H9 (cell line): ENCODE results near the gene APRT. TPM values are rescaled to one million over a fixed set of nuclear protein-coding genes. Genes with fewer than 3 reads are reported as not detected.

Source experiments
- DNase-seq: peaks from one replicate; pipeline ENCODE4 v3.0.0-alpha.2; 2017
- H2AFZ ChIP-seq: one replicate; pipeline ENCODE4 v1.6.1; 2013; ENCODE audit warnings: mild to moderate bottlenecking, low read length, control low read depth, moderate library complexity
- H2AK5ac ChIP-seq: 2 replicates; pipeline ENCODE4 v1.6.1; 2013; ENCODE audit warnings: low read length, control low read depth, mixed read lengths; ENCODE audit not compliant: insufficient read length
- H2BK120ac ChIP-seq: one replicate; pipeline ENCODE4 v1.6.1; 2013; ENCODE audit warnings: low read depth, mild to moderate bottlenecking, low read length, control low read depth, inconsistent platforms; ENCODE audit not compliant: poor library complexity, severe bottlenecking
- H2BK12ac ChIP-seq: 2 replicates; pipeline ENCODE4 v1.6.1; 2013; ENCODE audit warnings: low read length, control low read depth, mixed read lengths, low read depth; ENCODE audit not compliant: insufficient read length
- H2BK15ac ChIP-seq: 2 replicates; pipeline ENCODE4 v1.6.1; 2013; ENCODE audit warnings: low read depth, low read length, control low read depth
- H2BK20ac ChIP-seq: one replicate; pipeline ENCODE4 v1.6.1; 2013; ENCODE audit warnings: low read depth, mild to moderate bottlenecking, low read length, control low read depth, inconsistent platforms; ENCODE audit not compliant: poor library complexity, severe bottlenecking
- H2BK5ac ChIP-seq: 2 replicates; pipeline ENCODE4 v1.6.1; 2013; ENCODE audit warnings: low read length, control low read depth, mixed read lengths; ENCODE audit not compliant: insufficient read length
- H3K14ac ChIP-seq: 2 replicates; pipeline ENCODE4 v1.6.1; 2013; ENCODE audit warnings: low read length, control low read depth; ENCODE audit not compliant: insufficient read depth
- H3K18ac ChIP-seq: 2 replicates; pipeline ENCODE4 v1.6.1; 2013; ENCODE audit warnings: low read depth, mild to moderate bottlenecking, mixed read lengths, low read length, control low read depth; ENCODE audit not compliant: insufficient read length
- H3K23ac ChIP-seq: 2 replicates; pipeline ENCODE4 v1.6.1; 2013; ENCODE audit warnings: low read length, control low read depth, mixed read lengths, low read depth; ENCODE audit not compliant: insufficient read length
- H3K23me2 ChIP-seq: 2 replicates; pipeline ENCODE4 v1.6.1; 2013; ENCODE audit warnings: low read depth, mild to moderate bottlenecking, mixed read lengths, low read length, control low read depth; ENCODE audit not compliant: insufficient read length, poor library complexity, severe bottlenecking
- H3K27ac ChIP-seq: 2 replicates; pipeline ENCODE4 v1.5.1; 2013; ENCODE audit warnings: low read length, control low read depth, mixed read lengths, low read depth; ENCODE audit not compliant: insufficient read length
- H3K27me3 ChIP-seq: 2 replicates; pipeline ENCODE4 v1.6.1; 2013; ENCODE audit warnings: low read length, control low read depth, inconsistent platforms; ENCODE audit not compliant: insufficient read depth
- H3K4ac ChIP-seq: 2 replicates; pipeline ENCODE4 v1.6.1; 2013; ENCODE audit warnings: low read depth, mild to moderate bottlenecking, control low read depth, inconsistent platforms, low read length, moderate library complexity
- H3K4me1 ChIP-seq: 2 replicates; pipeline ENCODE4 v1.6.1; 2013; ENCODE audit warnings: low read length, control low read depth, inconsistent platforms; ENCODE audit not compliant: insufficient read depth
- H3K4me2 ChIP-seq: 2 replicates; pipeline ENCODE4 v1.6.1; 2013; ENCODE audit warnings: low read length, control low read depth, mixed read lengths; ENCODE audit not compliant: insufficient read length, insufficient read depth
- H3K56ac ChIP-seq: 2 replicates; pipeline ENCODE4 v1.6.1; 2013; ENCODE audit warnings: low read depth, mild to moderate bottlenecking, mixed read lengths, low read length, control low read depth; ENCODE audit not compliant: insufficient read length
- H3K79me1 ChIP-seq: 2 replicates; pipeline ENCODE4 v1.6.1; 2013; ENCODE audit warnings: low read depth, mild to moderate bottlenecking, moderate library complexity, low read length, control low read depth, inconsistent platforms; ENCODE audit not compliant: insufficient read depth, poor library complexity, severe bottlenecking
- H3K79me2 ChIP-seq: 2 replicates; pipeline ENCODE4 v1.6.1; 2013; ENCODE audit warnings: low read length, control low read depth, inconsistent platforms; ENCODE audit not compliant: insufficient read depth
- H3K9ac ChIP-seq: 2 replicates; pipeline ENCODE4 v1.6.1; 2013; ENCODE audit warnings: low read length, control low read depth, mixed read lengths; ENCODE audit not compliant: insufficient read length; ENCODE audit errors: extremely low read depth
- H3K9me3 ChIP-seq: one replicate; pipeline ENCODE4 v1.6.1; 2013; ENCODE audit warnings: low read depth, low read length, inconsistent platforms; ENCODE audit not compliant: control insufficient read depth
- H3T11ph ChIP-seq: one replicate; pipeline ENCODE4 v1.6.1; 2013; ENCODE audit warnings: mild to moderate bottlenecking, low read length, control low read depth, inconsistent platforms
- H4K20me1 ChIP-seq: one replicate; pipeline ENCODE4 v1.6.1; 2013; ENCODE audit not compliant: control insufficient read depth, insufficient read length, insufficient read depth
- H4K5ac ChIP-seq: 2 replicates; pipeline ENCODE4 v1.6.1; 2013; ENCODE audit warnings: low read depth, mild to moderate bottlenecking, mixed read lengths, low read length, control low read depth; ENCODE audit not compliant: insufficient read length
- H4K8ac ChIP-seq: replicated peaks from 2 replicates; pipeline ENCODE4 v1.6.1; 2013; ENCODE audit warnings: low read length, control low read depth, mixed read lengths, low read depth; ENCODE audit not compliant: insufficient read length
- H4K91ac ChIP-seq: 2 replicates; pipeline ENCODE4 v1.6.1; 2013; ENCODE audit warnings: low read depth, mild to moderate bottlenecking, moderate library complexity, mixed read lengths, low read length, control low read depth; ENCODE audit not compliant: insufficient read length
- H3K27ac Mint-ChIP-seq, 3 experiments: 2 replicates in 2 of 3; 3 replicates in 1 of 3; pipeline ENCODE4 v1.8.0; 2020 to 2021; ENCODE audit warnings: mixed read lengths in 3 of 3, mild to moderate bottlenecking in 1 of 3, moderate library complexity in 1 of 3
- H3K27me3 Mint-ChIP-seq: 2 replicates; pipeline ENCODE4 v1.8.0; 2021; ENCODE audit warnings: low read depth, mild to moderate bottlenecking, moderate library complexity, mixed read lengths
- H3K36me3 Mint-ChIP-seq, 3 experiments: 2 replicates in 2 of 3; 3 replicates in 1 of 3; pipeline ENCODE4 v1.8.0; 2020 to 2021; ENCODE audit warnings: low read depth in 3 of 3, mixed read lengths in 3 of 3; ENCODE audit not compliant: insufficient read depth in 1 of 3
- H3K4me1 Mint-ChIP-seq, 2 experiments: 2 replicates each; pipeline ENCODE4 v1.8.0; 2020; ENCODE audit warnings: mixed read lengths in 2 of 2
- H3K4me3 Mint-ChIP-seq, 2 experiments: 2 replicates in 1 of 2; 3 replicates in 1 of 2; pipeline ENCODE4 v1.8.0; 2020 to 2021; ENCODE audit warnings: mild to moderate bottlenecking in 2 of 2, mixed read lengths in 2 of 2, moderate library complexity in 1 of 2
- H3K9me3 Mint-ChIP-seq, 2 experiments: 2 replicates in 1 of 2; 3 replicates in 1 of 2; pipeline ENCODE4 v1.8.0; 2020; ENCODE audit warnings: mild to moderate bottlenecking in 2 of 2, mixed read lengths in 2 of 2, moderate library complexity in 1 of 2
- WGBS: extraction: QIAGEN DNeasy Blood & Tissue Kit; methylation state at CpG from one replicate; pipeline ENCODE4 v1.1.7; 2013; ENCODE audit warnings: missing lambda C conversion rate, low lambda C conversion rate, mixed read lengths; ENCODE audit not compliant: insufficient read length; ENCODE audit errors: extremely low coverage; 5-methylcytosine and 5-hydroxymethylcytosine counted together
- total RNA-seq: library from RNA; stranded (reverse); gene quantifications from 2 replicates; pipeline ENCODE4 v1.2.1, GENCODE V29; 2021
- TF ChIP-seq, protein P1 (sequence below): fragments of 200-600 bp; sonication (generic); conservative IDR thresholded peaks from 3 replicates; pipeline ENCODE4 v1.8.0; 2021; ENCODE audit warnings: antibody characterized with exemption, mild to moderate bottlenecking

APRT gene
- total RNA-seq, 1 experiment from 2014 or later = 246 TPM

DNA sequence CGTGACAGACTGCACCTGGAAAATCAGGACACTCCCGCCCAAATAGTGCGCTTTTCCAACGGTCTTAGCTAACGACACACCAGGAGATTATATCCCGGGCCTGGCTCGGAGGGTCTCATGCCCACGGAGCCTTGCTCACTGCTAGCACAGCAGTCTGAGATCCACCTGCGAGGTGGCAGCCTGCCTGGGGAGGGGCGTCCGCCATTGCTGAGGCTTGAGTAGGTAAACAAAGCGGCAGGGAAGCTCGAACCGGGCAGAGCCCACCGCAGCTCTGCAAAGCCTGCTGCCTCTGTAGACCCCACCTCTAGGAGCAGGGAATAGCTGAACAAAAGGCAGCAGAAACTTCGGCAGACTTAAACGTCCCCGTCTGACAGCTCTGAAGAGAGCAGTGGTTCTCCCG lies 39.9 kb upstream of the APRT start:
- Histone ChIP-seq H3K4ac (no peak overlapping the region), H3K4me2 (no peak overlapping the region), H3K79me2 (no peaks in the 10 kb centered on the region), H2BK15ac (no peak overlapping the region), H2BK120ac (no peak overlapping the region), H4K5ac (no peak overlapping the region), H3K56ac (no peak overlapping the region), H3K18ac (no peak overlapping the region), H4K8ac (no peak overlapping the region), H3K14ac (no peak overlapping the region), H3K79me1 (no peaks in the 10 kb centered on the region), H3T11ph (no peak overlapping the region), H3K23ac (no peak overlapping the region), H4K91ac (no peak overlapping the region), H2BK20ac (no peak overlapping the region), H2AFZ (no peak overlapping the region), H3K4me1 (no peaks in the 10 kb centered on the region), H2BK12ac (no peak overlapping the region), H3K23me2 (peaks cover 4% of the 10 kb centered on the region), H2AK5ac (no peak overlapping the region), H2BK5ac (no peak overlapping the region), H3K27me3 (no peaks in the 10 kb centered on the region), H3K9ac (no peak overlapping the region), H3K27ac (no peak overlapping the region), H4K20me1 (no peaks in the 10 kb centered on the region), H3K9me3 (no peaks in the 10 kb centered on the region)
- Mint-ChIP-seq H3K27ac (no peak overlapping the region), H3K4me1 (peaks cover 5 to 12% of the 10 kb centered on the region in 2 experiments; a peak in 3 of 4 replicates), H3K4me3 (no peak overlapping the region), H3K9me3 (peaks cover 0 to 6% of the 10 kb centered on the region in 2 experiments; a peak in 2 of 5 replicates), H3K27me3 (no peaks in the 10 kb centered on the region), H3K36me3 (peaks cover 8 to 19% (median 12%) of the 10 kb centered on the region in 3 experiments)
- no peak for DNase-seq
- WGBS = no CpG with 5 or more reads among the region's 19 CpGs
- TF ChIP-seq, protein P1, sequence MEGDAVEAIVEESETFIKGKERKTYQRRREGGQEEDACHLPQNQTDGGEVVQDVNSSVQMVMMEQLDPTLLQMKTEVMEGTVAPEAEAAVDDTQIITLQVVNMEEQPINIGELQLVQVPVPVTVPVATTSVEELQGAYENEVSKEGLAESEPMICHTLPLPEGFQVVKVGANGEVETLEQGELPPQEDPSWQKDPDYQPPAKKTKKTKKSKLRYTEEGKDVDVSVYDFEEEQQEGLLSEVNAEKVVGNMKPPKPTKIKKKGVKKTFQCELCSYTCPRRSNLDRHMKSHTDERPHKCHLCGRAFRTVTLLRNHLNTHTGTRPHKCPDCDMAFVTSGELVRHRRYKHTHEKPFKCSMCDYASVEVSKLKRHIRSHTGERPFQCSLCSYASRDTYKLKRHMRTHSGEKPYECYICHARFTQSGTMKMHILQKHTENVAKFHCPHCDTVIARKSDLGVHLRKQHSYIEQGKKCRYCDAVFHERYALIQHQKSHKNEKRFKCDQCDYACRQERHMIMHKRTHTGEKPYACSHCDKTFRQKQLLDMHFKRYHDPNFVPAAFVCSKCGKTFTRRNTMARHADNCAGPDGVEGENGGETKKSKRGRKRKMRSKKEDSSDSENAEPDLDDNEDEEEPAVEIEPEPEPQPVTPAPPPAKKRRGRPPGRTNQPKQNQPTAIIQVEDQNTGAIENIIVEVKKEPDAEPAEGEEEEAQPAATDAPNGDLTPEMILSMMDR = no peak
